Neural cell (in vitro differentiated cells): Measurements from ENCODE around the gene CPNE1.

Source experiments
- EP300 ChIP-seq: fragments of 450-650 bp; conservative IDR thresholded peaks from 2 replicates; pipeline ENCODE4 v1.6.1; 2014; ENCODE audit warnings: antibody characterized with exemption, mild to moderate bottlenecking, moderate library complexity; ENCODE audit not compliant: poor library complexity, severe bottlenecking
- EZH2 ChIP-seq: fragments of 200-600, 300-800 bp; shearing (Covaris generic), sonication (generic); IDR thresholded peaks from 2 replicates; pipeline ENCODE4 v1.6.1; 2014; ENCODE audit warnings: antibody characterized with exemption, low read length, borderline replicate concordance, mild to moderate bottlenecking; ENCODE audit not compliant: insufficient read depth, poor library complexity, severe bottlenecking
- POLR2AphosphoS5 ChIP-seq: IDR thresholded peaks from 2 replicates; pipeline ENCODE4 v1.6.1; 2012
- RAD21 ChIP-seq: fragments of 450-650 bp; conservative IDR thresholded peaks from 2 replicates; pipeline ENCODE4 v1.6.1; 2014; ENCODE audit warnings: antibody characterized with exemption, mild to moderate bottlenecking, moderate library complexity
- SMC3 ChIP-seq: fragments of 450-650 bp; conservative IDR thresholded peaks from 2 replicates; pipeline ENCODE4 v1.6.1; 2014; ENCODE audit warnings: antibody characterized with exemption, mild to moderate bottlenecking, moderate library complexity; ENCODE audit not compliant: poor library complexity
- TF ChIP-seq, protein P1 (sequence below): fragments of 450-650 bp; IDR thresholded peaks from 2 replicates; pipeline ENCODE4 v1.5.1; 2014; ENCODE audit warnings: antibody characterized with exemption, mild to moderate bottlenecking, moderate library complexity; ENCODE audit not compliant: poor library complexity, severe bottlenecking
- TF ChIP-seq, protein P2 (sequence below): IDR thresholded peaks from 2 replicates; pipeline ENCODE4 v1.6.1; 2012; ENCODE audit warnings: borderline replicate concordance

DNA sequence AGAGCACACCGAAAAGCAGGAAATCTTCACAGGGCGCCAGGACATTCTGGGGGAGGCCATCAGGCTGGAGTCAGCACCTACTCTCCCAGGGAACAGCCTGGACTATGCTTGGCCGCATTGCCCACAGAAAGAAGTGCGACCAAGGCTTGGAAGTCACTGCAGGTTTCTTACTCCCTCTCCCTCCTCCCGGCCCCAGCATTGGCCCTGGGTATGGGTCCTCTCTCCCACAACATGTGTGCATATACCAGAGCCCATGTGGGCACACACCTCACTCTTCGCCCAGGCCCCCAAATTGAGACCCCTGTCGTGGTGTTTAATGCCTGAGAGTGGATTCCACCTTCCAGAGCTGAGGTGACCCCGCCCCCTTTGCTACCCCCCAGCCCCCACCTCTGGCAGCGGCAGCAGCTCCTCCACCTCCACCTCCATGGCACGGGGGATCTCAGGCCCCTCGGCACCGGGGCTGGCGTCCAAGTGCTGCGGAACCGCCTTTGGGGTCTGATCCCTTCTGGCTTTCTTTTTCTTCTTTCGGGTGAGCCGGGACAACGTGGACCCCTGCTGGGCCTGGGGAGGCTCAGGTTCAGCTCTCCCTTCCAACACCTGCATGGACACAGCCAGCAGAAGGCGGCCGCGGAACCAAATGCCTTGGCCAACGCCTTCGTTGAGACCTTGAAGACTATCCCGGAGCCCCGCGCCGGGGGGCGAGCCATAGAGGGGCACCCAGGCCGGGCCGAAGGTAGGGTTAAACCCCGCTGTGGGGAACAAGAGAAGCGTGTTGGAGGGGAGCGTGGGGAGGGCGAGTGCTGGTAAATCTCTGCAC lies 64.3 kb downstream of the CPNE1 start:
- TF ChIP-seq, protein P1, sequence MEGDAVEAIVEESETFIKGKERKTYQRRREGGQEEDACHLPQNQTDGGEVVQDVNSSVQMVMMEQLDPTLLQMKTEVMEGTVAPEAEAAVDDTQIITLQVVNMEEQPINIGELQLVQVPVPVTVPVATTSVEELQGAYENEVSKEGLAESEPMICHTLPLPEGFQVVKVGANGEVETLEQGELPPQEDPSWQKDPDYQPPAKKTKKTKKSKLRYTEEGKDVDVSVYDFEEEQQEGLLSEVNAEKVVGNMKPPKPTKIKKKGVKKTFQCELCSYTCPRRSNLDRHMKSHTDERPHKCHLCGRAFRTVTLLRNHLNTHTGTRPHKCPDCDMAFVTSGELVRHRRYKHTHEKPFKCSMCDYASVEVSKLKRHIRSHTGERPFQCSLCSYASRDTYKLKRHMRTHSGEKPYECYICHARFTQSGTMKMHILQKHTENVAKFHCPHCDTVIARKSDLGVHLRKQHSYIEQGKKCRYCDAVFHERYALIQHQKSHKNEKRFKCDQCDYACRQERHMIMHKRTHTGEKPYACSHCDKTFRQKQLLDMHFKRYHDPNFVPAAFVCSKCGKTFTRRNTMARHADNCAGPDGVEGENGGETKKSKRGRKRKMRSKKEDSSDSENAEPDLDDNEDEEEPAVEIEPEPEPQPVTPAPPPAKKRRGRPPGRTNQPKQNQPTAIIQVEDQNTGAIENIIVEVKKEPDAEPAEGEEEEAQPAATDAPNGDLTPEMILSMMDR: no peak
- TF ChIP-seq POLR2AphosphoS5: no peak
- no peak for TF ChIP-seq SMC3
- TF ChIP-seq, protein P2, sequence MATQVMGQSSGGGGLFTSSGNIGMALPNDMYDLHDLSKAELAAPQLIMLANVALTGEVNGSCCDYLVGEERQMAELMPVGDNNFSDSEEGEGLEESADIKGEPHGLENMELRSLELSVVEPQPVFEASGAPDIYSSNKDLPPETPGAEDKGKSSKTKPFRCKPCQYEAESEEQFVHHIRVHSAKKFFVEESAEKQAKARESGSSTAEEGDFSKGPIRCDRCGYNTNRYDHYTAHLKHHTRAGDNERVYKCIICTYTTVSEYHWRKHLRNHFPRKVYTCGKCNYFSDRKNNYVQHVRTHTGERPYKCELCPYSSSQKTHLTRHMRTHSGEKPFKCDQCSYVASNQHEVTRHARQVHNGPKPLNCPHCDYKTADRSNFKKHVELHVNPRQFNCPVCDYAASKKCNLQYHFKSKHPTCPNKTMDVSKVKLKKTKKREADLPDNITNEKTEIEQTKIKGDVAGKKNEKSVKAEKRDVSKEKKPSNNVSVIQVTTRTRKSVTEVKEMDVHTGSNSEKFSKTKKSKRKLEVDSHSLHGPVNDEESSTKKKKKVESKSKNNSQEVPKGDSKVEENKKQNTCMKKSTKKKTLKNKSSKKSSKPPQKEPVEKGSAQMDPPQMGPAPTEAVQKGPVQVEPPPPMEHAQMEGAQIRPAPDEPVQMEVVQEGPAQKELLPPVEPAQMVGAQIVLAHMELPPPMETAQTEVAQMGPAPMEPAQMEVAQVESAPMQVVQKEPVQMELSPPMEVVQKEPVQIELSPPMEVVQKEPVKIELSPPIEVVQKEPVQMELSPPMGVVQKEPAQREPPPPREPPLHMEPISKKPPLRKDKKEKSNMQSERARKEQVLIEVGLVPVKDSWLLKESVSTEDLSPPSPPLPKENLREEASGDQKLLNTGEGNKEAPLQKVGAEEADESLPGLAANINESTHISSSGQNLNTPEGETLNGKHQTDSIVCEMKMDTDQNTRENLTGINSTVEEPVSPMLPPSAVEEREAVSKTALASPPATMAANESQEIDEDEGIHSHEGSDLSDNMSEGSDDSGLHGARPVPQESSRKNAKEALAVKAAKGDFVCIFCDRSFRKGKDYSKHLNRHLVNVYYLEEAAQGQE: no peak
- TF ChIP-seq EP300: no peak
- TF ChIP-seq EZH2: no peak
- no peak for TF ChIP-seq RAD21
